Omental fat pad (tissue), 4 donors: ENCODE data around the gene MC1R. TPM values are rescaled to one million over a fixed set of nuclear protein-coding genes. Genes with fewer than 3 reads are reported as not detected.

Experiments
- ATAC-seq: fragments of 150-250 bp; one replicate; pipeline ENCODE4 v1.9.1; 2016; ENCODE audit warnings: mild to moderate bottlenecking, moderate library complexity; ENCODE audit not compliant: low FRiP score
- DNase-seq: peaks from one replicate; pipeline ENCODE4 v3.0.0-alpha.2; 2019; ENCODE audit warnings: low spot score
- total RNA-seq, 4 donors: library from RNA; depleted of rRNA; stranded (reverse); fragments of >200 nt; gene quantifications; one replicate each; pipeline ENCODE4 v1.1.0, GENCODE V29; 2016
- TF ChIP-seq, protein P1 (sequence below), 3 donors: fragments of 450-650 bp; IDR thresholded peaks; one replicate each; pipeline ENCODE4 v1.5.1; 2016 to 2017; ENCODE audit warnings: antibody characterized with exemption in 3 of 3, mild to moderate bottlenecking in 3 of 3, moderate library complexity in 2 of 3

The MC1R gene
- total RNA-seq, 4 donors from 2014 or later: 2.5 to 7.4 (median 6.0) TPM

DNA sequence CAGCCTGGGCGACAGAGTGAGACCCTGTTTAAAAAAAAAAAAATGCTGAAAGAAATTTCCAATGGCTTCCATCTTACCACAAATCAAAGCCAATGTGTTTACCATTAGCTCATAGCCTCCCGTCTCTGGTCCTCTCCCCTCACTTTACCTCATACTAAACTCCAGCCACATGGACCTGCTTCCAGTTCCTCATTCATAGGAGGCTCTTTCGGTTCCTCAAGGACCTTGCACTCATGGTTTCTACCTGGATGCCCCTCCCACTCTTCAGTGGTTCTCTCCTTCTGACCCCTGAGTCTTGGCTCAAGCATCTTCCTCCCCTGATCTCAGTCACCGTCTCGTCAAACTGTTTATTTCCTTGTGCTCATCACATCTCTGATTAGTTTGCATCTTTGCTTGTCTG lies 26.1 kb downstream of the MC1R start:
- DNase-seq: no peak
- TF ChIP-seq, protein P1, sequence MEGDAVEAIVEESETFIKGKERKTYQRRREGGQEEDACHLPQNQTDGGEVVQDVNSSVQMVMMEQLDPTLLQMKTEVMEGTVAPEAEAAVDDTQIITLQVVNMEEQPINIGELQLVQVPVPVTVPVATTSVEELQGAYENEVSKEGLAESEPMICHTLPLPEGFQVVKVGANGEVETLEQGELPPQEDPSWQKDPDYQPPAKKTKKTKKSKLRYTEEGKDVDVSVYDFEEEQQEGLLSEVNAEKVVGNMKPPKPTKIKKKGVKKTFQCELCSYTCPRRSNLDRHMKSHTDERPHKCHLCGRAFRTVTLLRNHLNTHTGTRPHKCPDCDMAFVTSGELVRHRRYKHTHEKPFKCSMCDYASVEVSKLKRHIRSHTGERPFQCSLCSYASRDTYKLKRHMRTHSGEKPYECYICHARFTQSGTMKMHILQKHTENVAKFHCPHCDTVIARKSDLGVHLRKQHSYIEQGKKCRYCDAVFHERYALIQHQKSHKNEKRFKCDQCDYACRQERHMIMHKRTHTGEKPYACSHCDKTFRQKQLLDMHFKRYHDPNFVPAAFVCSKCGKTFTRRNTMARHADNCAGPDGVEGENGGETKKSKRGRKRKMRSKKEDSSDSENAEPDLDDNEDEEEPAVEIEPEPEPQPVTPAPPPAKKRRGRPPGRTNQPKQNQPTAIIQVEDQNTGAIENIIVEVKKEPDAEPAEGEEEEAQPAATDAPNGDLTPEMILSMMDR (IDR thresholded peaks at IDR 0.05): no peak
- ATAC-seq: no peak

DNA sequence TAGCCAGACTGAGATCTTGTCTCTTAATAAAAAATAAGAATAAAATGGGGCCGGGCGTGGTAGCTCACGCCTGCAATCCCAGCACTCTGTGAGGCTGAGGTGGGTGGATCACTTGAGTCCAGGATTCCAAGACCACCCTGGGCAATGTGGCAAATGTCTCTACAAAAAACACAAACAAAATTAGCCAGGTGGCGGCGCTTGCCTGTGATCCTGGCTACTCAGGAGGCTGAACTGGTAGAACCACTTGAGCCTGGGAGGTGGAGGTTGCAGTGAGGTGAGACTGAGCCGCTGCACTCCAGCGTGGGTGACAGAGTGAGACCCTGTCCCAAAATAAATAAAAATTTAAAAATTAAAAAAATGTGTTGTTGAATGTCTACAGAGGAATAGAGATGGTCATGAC lies 27.0 kb downstream of the MC1R start:
- no peak for ATAC-seq

DNA sequence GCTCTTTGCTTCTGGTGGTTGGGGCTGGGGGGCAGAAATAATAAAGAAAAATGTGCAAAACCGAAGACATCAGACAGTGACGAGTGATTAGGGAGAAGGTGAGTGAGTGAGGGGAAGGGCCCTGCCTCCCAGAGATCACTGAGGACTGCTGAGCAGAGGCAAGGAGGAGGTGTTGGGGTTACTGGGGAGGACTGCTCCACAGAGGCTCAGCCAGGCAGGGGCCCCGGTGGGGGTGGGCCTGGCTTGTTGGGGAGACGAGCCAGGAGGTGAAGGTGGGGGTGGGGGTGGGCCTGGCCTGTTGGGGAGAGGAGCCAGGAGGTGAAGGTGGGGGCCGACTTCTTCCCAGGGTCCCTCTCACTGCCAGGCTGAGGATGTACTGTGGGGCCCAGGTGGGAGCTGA lies 27.9 kb downstream of the MC1R start:
- DNase-seq (no peak), ATAC-seq (no peak)
- TF ChIP-seq, protein P1 (IDR thresholded peaks at IDR 0.05): no peak

More for the DNA sequence above, 27.0 kb downstream of the MC1R start:
- TF ChIP-seq, protein P1 (IDR thresholded peaks at IDR 0.05): no peak
- DNase-seq: no peak

DNA sequence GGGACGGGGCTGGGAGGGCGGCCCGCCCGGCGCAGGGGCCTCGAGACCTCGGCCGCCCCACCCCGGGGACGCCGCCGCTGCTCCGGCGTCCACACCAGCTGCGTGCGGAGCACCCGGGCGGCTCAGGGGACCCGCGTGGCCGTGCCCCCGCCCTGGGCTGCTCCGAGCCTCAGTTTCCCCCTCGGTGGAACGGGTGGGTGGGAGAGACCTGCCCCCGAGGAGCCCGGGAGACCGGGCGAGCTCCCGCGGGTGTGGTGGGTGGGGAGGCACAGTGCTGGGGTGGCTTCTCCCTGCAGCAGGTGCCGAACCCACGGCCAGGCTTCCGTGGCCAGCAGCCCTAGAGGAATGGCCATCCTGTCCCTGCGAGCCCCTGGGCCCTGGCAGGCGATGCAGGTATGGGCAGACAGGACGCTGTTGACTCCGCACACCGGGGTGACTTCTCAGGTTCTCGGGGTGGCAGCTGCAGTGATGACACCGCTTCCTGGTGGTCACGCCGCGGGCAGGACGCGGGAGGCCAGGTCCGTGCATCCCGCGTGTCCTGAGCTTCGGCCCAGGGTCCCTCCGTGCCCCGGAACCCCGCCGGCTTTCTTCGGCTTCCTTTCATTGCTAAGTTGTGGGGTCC lies 30.6 kb downstream of the MC1R start:
- no peak for DNase-seq
- TF ChIP-seq, protein P1 (IDR thresholded peaks at IDR 0.05): no peak
- ATAC-seq: no peak

DNA sequence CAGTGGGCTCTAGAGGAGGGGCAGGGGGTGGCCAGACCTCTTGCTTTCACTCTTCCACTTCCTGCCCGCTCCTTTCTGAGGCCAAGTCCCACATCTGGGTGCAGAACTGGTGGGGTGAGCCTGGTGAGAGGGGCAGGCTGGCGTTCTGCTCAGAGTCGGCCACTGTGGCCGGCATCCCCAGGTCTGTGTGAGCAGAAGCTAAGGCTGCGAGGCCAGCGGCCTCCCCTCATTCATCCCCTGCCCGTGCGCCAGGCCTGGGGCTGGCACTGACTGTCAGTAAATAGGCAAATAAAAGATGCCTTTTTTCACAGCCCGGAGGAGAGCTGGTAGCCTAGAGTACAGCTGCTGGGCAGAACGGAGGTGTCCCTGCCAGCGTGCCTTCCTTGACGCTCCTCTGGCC lies 31.1 kb downstream of the MC1R start:
- TF ChIP-seq, protein P1 (IDR thresholded peaks at IDR 0.05): no peak
- ATAC-seq: no peak
- DNase-seq: no peak

DNA sequence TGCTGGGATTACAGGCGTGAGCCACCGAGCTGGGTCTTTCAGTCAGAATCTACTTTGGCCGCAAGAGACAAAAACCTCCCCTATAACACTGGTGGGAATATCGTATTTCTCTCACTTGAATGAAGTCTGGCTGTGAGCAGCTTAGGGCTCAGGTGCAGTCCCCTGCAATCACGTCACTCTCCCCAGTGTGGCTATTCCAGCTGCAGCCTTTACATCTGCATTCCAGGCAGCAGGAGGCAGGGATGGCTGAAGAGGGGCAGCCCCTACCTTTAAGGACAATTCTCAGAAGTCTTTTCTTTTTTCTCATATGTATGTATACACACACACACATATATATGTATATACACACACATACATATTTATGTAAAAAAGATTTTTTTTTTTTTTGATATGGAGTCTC lies 32.8 kb downstream of the MC1R start:
- ATAC-seq (no peak), DNase-seq (no peak)
- TF ChIP-seq, protein P1 (IDR thresholded peaks at IDR 0.05): no peak

DNA sequence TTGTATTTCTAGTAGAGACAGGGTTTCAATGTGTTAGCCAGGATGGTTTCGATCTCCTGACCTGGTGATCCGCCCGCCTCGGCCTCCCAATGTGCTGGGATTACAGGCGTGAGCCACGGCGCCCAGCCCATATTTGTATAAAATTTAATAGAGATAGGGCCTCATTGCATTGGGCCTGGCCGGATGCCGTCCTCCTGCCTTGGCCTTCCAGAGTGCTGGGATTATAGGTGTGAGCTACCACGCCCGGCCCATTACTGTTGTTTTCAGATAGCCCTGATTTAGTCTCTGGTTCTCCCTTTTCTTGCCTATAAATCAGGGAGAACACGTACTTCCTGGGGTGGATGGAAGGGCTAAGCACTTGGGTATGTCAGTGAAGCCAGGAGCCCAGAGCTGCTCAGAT lies 33.4 kb downstream of the MC1R start:
- DNase-seq (no peak), ATAC-seq (no peak)
- TF ChIP-seq, protein P1 (IDR thresholded peaks at IDR 0.05): no peak
